Activated CD8-positive, alpha-beta memory T cell treated with anti-CD3 and anti-CD28 coated beads, Interleukin-2, amount 10 ng/mL, durations not matched to agents 7 days and 5 days (primary cell): ENCODE measurements around the gene HMGB1. TPM values are rescaled to one million over a fixed set of nuclear protein-coding genes. Genes with fewer than 3 reads are reported as not detected.

Source experiments
- ATAC-seq: fragments of 150-1000 bp; cut with Tn5 transposase; one replicate; pipeline ENCODE4 v1.10.0; 2021; ENCODE audit warnings: moderate library complexity
- CTCF ChIA-PET: fragments of 350-600 bp; sonication (Branson Sonifier 250); formaldehyde crosslinking; loops from one replicate; lab custom pipeline; 2021; ENCODE audit warnings: antibody characterized with exemption; lab: Charles Lee
- DNase-seq: peaks from one replicate; pipeline ENCODE4 v3.0.0-alpha.2; 2020
- H3K27ac Mint-ChIP-seq: one replicate; pipeline ENCODE4 v1.8.0; 2021; ENCODE audit warnings: mild to moderate bottlenecking, mixed read lengths
- H3K27me3 Mint-ChIP-seq: one replicate; pipeline ENCODE4 v1.8.0; 2021; ENCODE audit warnings: mixed read lengths
- H3K36me3 Mint-ChIP-seq: one replicate; pipeline ENCODE4 v1.8.0; 2021; ENCODE audit warnings: mild to moderate bottlenecking, mixed read lengths
- H3K4me1 Mint-ChIP-seq: one replicate; pipeline ENCODE4 v1.8.0; 2021; ENCODE audit warnings: mixed read lengths
- H3K4me3 Mint-ChIP-seq: one replicate; pipeline ENCODE4 v1.8.0; 2021; ENCODE audit warnings: mild to moderate bottlenecking, moderate library complexity, mixed read lengths
- H3K9me3 Mint-ChIP-seq: one replicate; pipeline ENCODE4 v1.8.0; 2022; ENCODE audit warnings: low read depth, mixed read lengths
- total RNA-seq, 2 experiments: library from RNA; stranded (reverse); gene quantifications; one replicate each; pipeline ENCODE4 v1.2.3, GENCODE V29; 2021

The HMGB1 gene
- total RNA-seq, 2 experiments from 2014 or later: 716 to 739 TPM

- H3K27ac Mint-ChIP-seq: no peak overlapping the region
- no peak for ATAC-seq
- CTCF ChIA-PET: no interaction called here
- H3K4me3 Mint-ChIP-seq: no peak overlapping the region
- no peak for DNase-seq
- H3K27me3 Mint-ChIP-seq: peaks cover 21% of the 10 kb centered on the region
- no peaks in the 10 kb centered on the region for H3K36me3 Mint-ChIP-seq
- H3K9me3 Mint-ChIP-seq: no peaks in the 10 kb centered on the region
- no peaks in the 10 kb centered on the region for H3K4me1 Mint-ChIP-seq
Observed at GRCh38 chr13:30481241-30481760, 15.6 kb upstream of the HMGB1 start.

GRCh38 chr13:30480292-30480950 lies 14.7 kb upstream of the HMGB1 start:
- H3K27me3 Mint-ChIP-seq: peaks cover 17% of the 10 kb centered on the region
- CTCF ChIA-PET: no interaction called here
- H3K36me3 Mint-ChIP-seq: no peaks in the 10 kb centered on the region
- no peak overlapping the region for H3K4me3 Mint-ChIP-seq
- no peak overlapping the region for H3K27ac Mint-ChIP-seq
- no peaks in the 10 kb centered on the region for H3K9me3 Mint-ChIP-seq
- no peaks in the 10 kb centered on the region for H3K4me1 Mint-ChIP-seq
- DNase-seq (no peak), ATAC-seq (no peak)

- H3K27me3 Mint-ChIP-seq: peaks cover 16% of the 10 kb centered on the region
- no peak for DNase-seq
- H3K36me3 Mint-ChIP-seq: no peaks in the 10 kb centered on the region
- H3K9me3 Mint-ChIP-seq: no peaks in the 10 kb centered on the region
- CTCF ChIA-PET: no interaction called here
- H3K4me3 Mint-ChIP-seq: no peak overlapping the region
- H3K27ac Mint-ChIP-seq: no peak overlapping the region
- H3K4me1 Mint-ChIP-seq: no peaks in the 10 kb centered on the region
- ATAC-seq: no peak
Observed at GRCh38 chr13:30479883-30480219, 14.1 kb upstream of the HMGB1 start.

- ATAC-seq (no peak), DNase-seq (no peak)
- CTCF ChIA-PET: interaction anchor here (0.8 kb wide), 1 partner anchor 12 kb away, joined by 3 read pairs; no protein-coding TSS in a partner anchor
- Mint-ChIP-seq H3K4me1 (no peaks in the 10 kb centered on the region), H3K9me3 (no peaks in the 10 kb centered on the region), H3K4me3 (no peak overlapping the region), H3K27ac (no peak overlapping the region), H3K36me3 (no peaks in the 10 kb centered on the region), H3K27me3 (peaks cover 16% of the 10 kb centered on the region)
Observed at GRCh38 chr13:30479154-30479882, 13.6 kb upstream of the HMGB1 start.

DNA sequence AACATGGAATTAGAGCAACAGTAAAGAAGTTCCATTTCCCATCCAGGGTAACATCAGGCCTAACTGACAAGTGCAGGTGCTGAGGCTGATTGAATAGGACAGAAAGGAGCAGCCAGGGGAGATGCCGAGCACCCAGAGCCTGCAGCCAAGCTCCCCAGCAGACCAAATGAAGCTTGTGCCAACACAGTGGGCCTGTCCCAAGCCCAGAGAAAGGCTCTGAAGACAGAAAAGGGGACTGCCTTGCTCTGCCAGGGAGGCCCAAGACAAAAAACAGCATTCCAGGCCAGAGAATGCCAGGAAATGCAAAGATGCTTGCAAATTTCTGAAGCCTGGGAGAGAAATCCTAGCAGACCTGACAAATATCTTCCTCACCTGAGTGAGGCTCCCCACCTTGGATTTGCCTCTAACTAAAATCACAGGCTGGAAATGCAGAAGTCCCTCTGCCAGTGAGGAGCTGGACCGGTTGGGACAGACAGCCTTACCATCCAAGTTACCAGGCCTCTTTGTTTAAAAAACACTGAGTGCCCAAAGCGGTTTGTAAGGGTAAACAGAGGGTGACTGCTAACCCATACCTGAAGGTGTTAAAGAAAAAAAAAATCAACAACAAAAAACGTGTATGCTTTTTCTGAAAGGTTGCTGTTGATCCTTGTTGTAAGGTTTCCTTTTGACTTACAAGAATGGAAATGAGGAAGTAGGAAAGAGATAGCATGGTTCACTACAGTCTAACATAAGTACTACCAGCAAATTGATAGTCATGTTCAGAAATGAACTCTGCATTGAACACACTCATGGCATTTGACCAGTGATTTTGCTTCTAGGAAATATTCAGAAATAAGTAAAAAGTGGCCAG lies 11.8 kb upstream of the HMGB1 start:
- DNase-seq (no peak), ATAC-seq (no peak)
- no peak overlapping the region for H3K27ac Mint-ChIP-seq
- no peak overlapping the region for H3K4me3 Mint-ChIP-seq
- CTCF ChIA-PET: interaction anchor here (0.6 kb wide), 1 partner anchor 387 kb away, joined by 3 read pairs; no protein-coding TSS in a partner anchor
- no peaks in the 10 kb centered on the region for H3K9me3 Mint-ChIP-seq
- H3K4me1 Mint-ChIP-seq: no peaks in the 10 kb centered on the region
- H3K36me3 Mint-ChIP-seq: no peaks in the 10 kb centered on the region
- peaks cover 16% of the 10 kb centered on the region for H3K27me3 Mint-ChIP-seq

GRCh38 chr13:30473675-30474074 lies 7.9 kb upstream of the HMGB1 start:
- Mint-ChIP-seq H3K36me3 (no peaks in the 10 kb centered on the region), H3K4me1 (no peaks in the 10 kb centered on the region), H3K27ac (no peak overlapping the region), H3K4me3 (no peak overlapping the region), H3K9me3 (no peaks in the 10 kb centered on the region), H3K27me3 (no peaks in the 10 kb centered on the region)
- CTCF ChIA-PET: no interaction called here
- ATAC-seq (no peak), DNase-seq (no peak)

- DNase-seq (peak; percentile 48), ATAC-seq (no peak)
- Mint-ChIP-seq H3K27ac (peak overlapping the region; percentile 96), H3K27me3 (no peaks in the 10 kb centered on the region), H3K9me3 (no peaks in the 10 kb centered on the region), H3K36me3 (peaks cover 27% of the 10 kb centered on the region), H3K4me3 (peak overlapping the region; percentile 84), H3K4me1 (peaks cover 22% of the 10 kb centered on the region)
- CTCF ChIA-PET: interaction anchor here (1.5 to 2.3 kb wide), 2 partner anchors 84 to 334 kb away, joined by 3 to 5 read pairs; no protein-coding TSS in a partner anchor
Observed at GRCh38 chr13:30466841-30467252, 1.1 kb upstream of the HMGB1 start.

DNA sequence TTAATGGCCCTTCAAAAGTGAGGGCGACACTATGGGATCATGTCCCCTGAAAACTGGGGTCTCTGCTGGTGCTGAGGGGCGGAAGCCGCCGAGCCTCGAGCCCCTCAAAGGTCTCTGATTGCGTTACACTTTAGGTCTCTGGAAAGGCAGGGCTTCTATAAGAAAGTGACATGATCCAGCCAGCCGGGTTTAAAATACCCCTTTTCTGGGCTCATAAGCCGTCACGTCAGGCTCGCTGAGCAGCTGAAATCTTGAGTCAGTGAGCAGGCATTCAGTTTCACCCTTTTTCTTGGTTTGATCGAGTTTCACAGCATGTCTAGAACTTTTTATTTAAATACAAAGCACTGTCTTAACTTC lies 600 bp upstream of the HMGB1 start:
- CTCF ChIA-PET: interaction anchor here (0.5 to 2.3 kb wide), 4 partner anchors 12 to 334 kb away, joined by 3 to 5 read pairs (median 3); no protein-coding TSS in a partner anchor
- ATAC-seq (no peak), DNase-seq (no peak)
- Mint-ChIP-seq H3K9me3 (no peaks in the 10 kb centered on the region), H3K4me1 (peaks cover 26% of the 10 kb centered on the region), H3K27ac (peak overlapping the region; percentile 96), H3K4me3 (peak overlapping the region; percentile 84), H3K36me3 (peaks cover 29% of the 10 kb centered on the region), H3K27me3 (no peaks in the 10 kb centered on the region)

GRCh38 chr13:30465343-30465592 lies 468 bp downstream of the HMGB1 start:
- Mint-ChIP-seq H3K4me3 (no peak overlapping the region), H3K27me3 (no peaks in the 10 kb centered on the region), H3K4me1 (peaks cover 28% of the 10 kb centered on the region), H3K36me3 (peaks cover 31% of the 10 kb centered on the region), H3K27ac (no peak overlapping the region), H3K9me3 (no peaks in the 10 kb centered on the region)
- DNase-seq (no peak), ATAC-seq (no peak)
- CTCF ChIA-PET: interaction anchor here (0.9 to 2.3 kb wide), 4 partner anchors 57 to 351 kb away, joined by 3 to 5 read pairs (median 3); no protein-coding TSS in a partner anchor

DNA sequence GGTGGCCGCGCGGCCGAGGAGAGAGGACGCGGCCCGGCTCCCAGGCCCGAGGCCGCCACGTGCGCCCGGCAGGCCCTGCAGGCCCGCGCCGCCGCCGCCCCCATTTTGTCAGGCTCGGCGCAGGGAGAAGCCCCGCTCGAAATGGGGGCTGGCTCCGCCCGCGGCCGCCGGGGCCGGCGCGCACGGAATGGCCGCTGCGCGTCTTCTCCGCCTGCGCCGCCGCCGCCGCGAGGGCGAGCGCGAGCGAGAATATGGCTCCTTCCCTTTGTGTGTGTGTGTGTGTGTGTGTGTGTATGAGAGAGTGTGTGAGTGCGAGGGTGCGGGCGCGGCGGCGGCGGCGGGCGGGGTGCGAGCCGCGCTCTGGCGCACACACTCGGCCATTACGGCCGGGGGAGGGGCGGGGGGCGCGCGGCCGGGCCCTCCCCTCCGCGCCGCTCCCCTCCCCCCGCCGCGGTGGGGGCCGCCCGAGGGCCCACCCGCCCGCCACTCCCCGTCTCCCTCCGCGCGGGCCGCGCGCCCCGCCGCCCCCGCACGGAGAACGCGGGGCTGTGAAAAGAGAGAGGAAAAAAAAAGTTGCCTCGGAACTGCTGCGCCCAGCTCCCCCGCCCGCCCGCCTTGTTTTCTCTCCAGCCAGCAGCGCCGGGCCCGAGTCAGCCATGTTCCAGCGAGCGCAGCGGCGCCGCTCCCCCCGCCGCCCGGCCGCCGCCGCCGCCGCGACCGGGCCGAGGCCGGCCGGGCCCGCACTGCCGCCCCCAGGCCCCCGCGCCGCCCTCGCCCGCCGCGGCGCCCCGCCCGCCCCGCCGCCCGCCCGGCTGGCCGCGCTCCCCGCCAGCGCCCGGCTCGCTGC lies 1.0 kb downstream of the HMGB1 start:
- ATAC-seq: peak; percentile 45
- Mint-ChIP-seq H3K27me3 (no peaks in the 10 kb centered on the region), H3K4me3 (peak overlapping the region; percentile 88), H3K27ac (peak overlapping the region; percentile 98), H3K4me1 (peaks cover 30% of the 10 kb centered on the region), H3K9me3 (no peaks in the 10 kb centered on the region), H3K36me3 (peaks cover 33% of the 10 kb centered on the region)
- CTCF ChIA-PET: interaction anchor here (1.1 to 2.3 kb wide), 4 partner anchors 93 to 333 kb away, joined by 3 to 5 read pairs (median 4); no protein-coding TSS in a partner anchor
- DNase-seq: peak; percentile 80

DNA sequence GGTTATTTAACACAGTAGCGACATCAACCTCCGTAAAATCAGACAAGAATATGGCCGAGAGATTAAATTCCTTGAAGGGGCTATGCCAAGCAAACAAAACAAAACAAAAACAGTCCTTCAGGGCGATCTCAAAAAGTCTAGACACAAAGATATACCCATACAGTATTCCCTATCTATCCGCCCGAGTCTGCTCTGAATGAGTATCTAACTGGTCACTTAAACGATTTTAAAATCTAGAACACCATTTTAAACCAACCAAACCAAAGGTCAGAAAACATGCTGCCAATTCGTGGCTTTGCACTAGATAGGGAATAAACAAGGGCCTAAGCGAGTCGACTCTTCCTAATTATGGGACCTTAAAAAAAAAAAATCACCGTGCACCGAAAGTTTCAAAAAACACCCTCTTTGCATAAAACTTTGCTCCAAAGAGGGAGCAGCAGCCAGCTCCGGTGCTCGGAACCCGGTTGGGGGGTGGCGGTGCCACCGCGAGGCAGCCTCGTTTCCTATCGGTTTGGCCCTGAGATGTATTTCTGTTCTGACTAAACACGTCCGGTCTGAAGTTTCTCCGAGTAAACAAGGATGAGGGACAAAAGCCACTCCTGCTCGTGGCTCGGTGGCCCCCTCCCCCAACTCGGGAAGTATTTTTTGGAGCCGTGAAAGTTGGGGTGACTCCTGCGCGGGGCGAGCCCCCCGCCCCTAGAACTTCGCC lies 1.8 kb downstream of the HMGB1 start:
- ATAC-seq (peak; percentile 41), DNase-seq (peak; percentile 90)
- CTCF ChIA-PET: interaction anchor here (0.7 to 1.1 kb wide), 3 partner anchors 90 to 332 kb away, joined by 3 to 4 read pairs (median 3); no protein-coding TSS in a partner anchor
- H3K27ac Mint-ChIP-seq: peak overlapping the region; percentile 98
- H3K4me3 Mint-ChIP-seq: peak overlapping the region; percentile 88
- H3K36me3 Mint-ChIP-seq: peaks cover 40% of the 10 kb centered on the region
- H3K27me3 Mint-ChIP-seq: no peaks in the 10 kb centered on the region
- H3K9me3 Mint-ChIP-seq: no peaks in the 10 kb centered on the region
- H3K4me1 Mint-ChIP-seq: peaks cover 35% of the 10 kb centered on the region
